HepG2 (cell line): ENCODE results near the gene MGLL. TPM values are rescaled to one million over a fixed set of nuclear protein-coding genes. Genes with fewer than 3 reads are reported as not detected.

ENCODE experiments used
- ATAC-seq: fragments of 200-7000 bp; cut with Tn5 transposase; 3 replicates; pipeline ENCODE4 v1.9.1; 2020; ENCODE audit warnings: mild to moderate bottlenecking, moderate library complexity
- BruUV-seq: library from RNA; stranded (reverse); fragments of 400-500 nt; replicated peaks from 2 replicates; lab custom pipeline; 2021; lab: Mats Ljungman, UMichigan
- CTCF ChIA-PET: fragments of 300-600 bp; formaldehyde crosslinking; extraction: SDS; loops from one replicate; lab custom pipeline; 2021; ENCODE audit warnings: low total read pairs, inconsistent platforms, low intra/inter-chr PET ratio; lab: Yijun Ruan, JAX
- POLR2A ChIA-PET: fragments of 350-600 bp; sonication (Branson Sonifier 250); formaldehyde crosslinking; loops from one replicate; lab custom pipeline; 2020; ENCODE audit warnings: antibody characterized with exemption, inconsistent platforms; lab: Yijun Ruan, JAX
- DNase-seq: peaks from one replicate; pipeline ENCODE4 v3.0.0-alpha.2; 2015; ENCODE audit warnings: low spot score
- FAIRE-seq: peaks from 3 replicates; lab custom pipeline; 2011; peaks lifted over from hg19 to GRCh38; lab: Jason Lieb, UNC
- H2AFZ ChIP-seq: one replicate; pipeline ENCODE4 v1.6.1; 2011; ENCODE audit warnings: low read length, inconsistent platforms
- H3K27ac ChIP-seq: fragments of 300-600 bp; 3 replicates; pipeline ENCODE4 v1.8.0; 2011; ENCODE audit warnings: mixed run types, mild to moderate bottlenecking, mixed read lengths, low read length, inconsistent platforms; ENCODE audit not compliant: insufficient read depth; ENCODE audit errors: extremely low read length
- H3K27me3 ChIP-seq, 2 experiments: fragments of 200-600 bp in 1 of 2; 2 replicates in 1 of 2; 3 replicates in 1 of 2; pipeline versions ENCODE4 v1.6.0 to v1.8.0; 2011; ENCODE audit warnings: low read length in 2 of 2, mild to moderate bottlenecking in 2 of 2, moderate library complexity in 2 of 2, inconsistent platforms in 1 of 2; ENCODE audit not compliant: insufficient read depth in 2 of 2, control insufficient read depth in 1 of 2
- H3K36me3 ChIP-seq, 2 experiments: fragments of 200-600 bp in 1 of 2; replicated peaks in 1 of 2; 2 replicates in 1 of 2; 3 replicates in 1 of 2; pipeline versions ENCODE4 v1.5.1 to v1.8.0; 2011; ENCODE audit warnings: low read length in 2 of 2, inconsistent platforms in 1 of 2; ENCODE audit not compliant: insufficient read depth in 2 of 2, control insufficient read depth in 1 of 2
- H3K4me1 ChIP-seq: 2 replicates; pipeline ENCODE4 v1.5.1; 2012; ENCODE audit warnings: low read length, inconsistent platforms; ENCODE audit not compliant: insufficient read depth
- H3K4me2 ChIP-seq: 2 replicates; pipeline ENCODE4 v1.6.0; 2011; ENCODE audit warnings: low read depth, low read length, inconsistent platforms
- H3K4me3 ChIP-seq, 3 experiments: fragments of 200-600 bp in 1 of 3; sonication (generic), shearing (Covaris generic) in 1 of 3; replicated peaks in 1 of 3; 2 replicates each; pipeline ENCODE4 v1.5.1; 2011 to 2016; ENCODE audit warnings: low read length in 3 of 3, inconsistent platforms in 2 of 3, low read depth in 2 of 3, mild to moderate bottlenecking in 2 of 3, control low read depth in 1 of 3, mixed read lengths in 1 of 3; ENCODE audit not compliant: insufficient read depth in 1 of 3
- H3K79me2 ChIP-seq: one replicate; pipeline ENCODE4 v1.6.1; 2011; ENCODE audit warnings: low read length, inconsistent platforms; ENCODE audit not compliant: insufficient read depth
- H3K9ac ChIP-seq: 2 replicates; pipeline ENCODE4 v1.6.0; 2011; ENCODE audit warnings: mild to moderate bottlenecking, low read depth, low read length, inconsistent platforms; ENCODE audit not compliant: insufficient read depth
- H3K9me3 ChIP-seq: 2 replicates; pipeline ENCODE4 v1.5.1; 2012; ENCODE audit warnings: mild to moderate bottlenecking, low read length
- H4K20me1 ChIP-seq: 2 replicates; pipeline ENCODE4 v1.6.0; 2011; ENCODE audit warnings: inconsistent platforms, mild to moderate bottlenecking, low read length, moderate library complexity; ENCODE audit not compliant: insufficient read depth
- CBX2 ChIP-seq, 2 experiments: fragments of 200-600 bp in 1 of 2; sonication (generic); formaldehyde crosslinking in 1 of 2; IDR thresholded peaks; 2 replicates each; pipeline versions ENCODE4 v1.7.0 to v1.8.1; 2018 to 2022; ENCODE audit warnings: low read depth in 2 of 2, low read length in 1 of 2, mild to moderate bottlenecking in 1 of 2, missing genetic modification reagents in 1 of 2
- DNMT1 ChIP-seq: sonication (generic); formaldehyde crosslinking; IDR thresholded peaks from 2 replicates; pipeline ENCODE4 v1.5.1; 2020; ENCODE audit warnings: mild to moderate bottlenecking, missing genetic modification reagents
- HCFC1 ChIP-seq: fragments of 150-350 bp; IDR thresholded peaks from 2 replicates; pipeline ENCODE4 v1.6.1; 2014; ENCODE audit warnings: low read depth, low read length
- ISL2 ChIP-seq: sonication (generic); formaldehyde crosslinking; IDR thresholded peaks from 2 replicates; pipeline ENCODE4 v1.5.0; 2020; ENCODE audit warnings: missing genetic modification reagents
- MAFF ChIP-seq: IDR thresholded peaks from 2 replicates; pipeline ENCODE4 v1.6.1; 2011; ENCODE audit warnings: low read depth, low read length, improper control_type of control experiment
- MEIS1 ChIP-seq: sonication (generic); formaldehyde crosslinking; IDR thresholded peaks from 2 replicates; pipeline ENCODE4 v1.9.0; 2021; ENCODE audit warnings: mild to moderate bottlenecking, missing genetic modification reagents, moderate library complexity, borderline replicate concordance
- RBM39 ChIP-seq: fragments of 200-400 bp; formaldehyde crosslinking; IDR thresholded peaks from one replicate; pipeline ENCODE4 v1.6.1; 2018; ENCODE audit warnings: antibody characterized with exemption, mild to moderate bottlenecking, low read depth, low read length; ENCODE audit not compliant: poor library complexity, severe bottlenecking
- SALL2 ChIP-seq: sonication (generic); formaldehyde crosslinking; IDR thresholded peaks from 2 replicates; pipeline ENCODE4 v1.8.1; 2023; ENCODE audit warnings: mild to moderate bottlenecking, missing genetic modification reagents, inconsistent platforms
- SATB2 ChIP-seq: sonication (generic); formaldehyde crosslinking; IDR thresholded peaks from 2 replicates; pipeline ENCODE4 v1.5.0; 2020; ENCODE audit warnings: missing genetic modification reagents
- SP140L ChIP-seq: sonication (generic); formaldehyde crosslinking; IDR thresholded peaks from 2 replicates; pipeline ENCODE4 v1.4.0; 2020; ENCODE audit warnings: missing genetic modification reagents, borderline replicate concordance
- TGIF2 ChIP-seq: IDR thresholded peaks from 2 replicates; pipeline ENCODE4 v1.6.1; 2016; ENCODE audit warnings: control low read depth, missing compliant biosample characterization
- ZFP90 ChIP-seq: sonication (generic); formaldehyde crosslinking; IDR thresholded peaks from 2 replicates; pipeline ENCODE4 v1.8.0; 2022; ENCODE audit warnings: missing genetic modification reagents, mild to moderate bottlenecking, inconsistent platforms, borderline replicate concordance
- ZNF138 ChIP-seq: sonication (generic); formaldehyde crosslinking; IDR thresholded peaks from 2 replicates; pipeline ENCODE4 v1.5.0; 2020; ENCODE audit warnings: mild to moderate bottlenecking, low read depth, missing genetic modification reagents
- ZNF317 ChIP-seq: sonication (generic); formaldehyde crosslinking; IDR thresholded peaks from 2 replicates; pipeline ENCODE4 v1.5.0; 2020; ENCODE audit warnings: mild to moderate bottlenecking, missing genetic modification reagents
- ZNF44 ChIP-seq: sonication (generic); formaldehyde crosslinking; IDR thresholded peaks from 2 replicates; pipeline ENCODE4 v1.5.1; 2020; ENCODE audit warnings: mild to moderate bottlenecking, missing genetic modification reagents
- ZNF577 ChIP-seq: sonication (generic); formaldehyde crosslinking; IDR thresholded peaks from 2 replicates; pipeline ENCODE4 v1.4.0; 2020; ENCODE audit warnings: mild to moderate bottlenecking, low read depth, missing genetic modification reagents, borderline replicate concordance
- ZNF619 ChIP-seq: sonication (generic); formaldehyde crosslinking; IDR thresholded peaks from 2 replicates; pipeline ENCODE4 v1.4.0; 2020; ENCODE audit warnings: mild to moderate bottlenecking, missing genetic modification reagents
- ZNF670 ChIP-seq: sonication (generic); formaldehyde crosslinking; IDR thresholded peaks from 2 replicates; pipeline ENCODE4 v1.8.0; 2022; ENCODE audit warnings: mild to moderate bottlenecking, missing genetic modification reagents, borderline replicate concordance
- ZNF800 ChIP-seq: sonication (generic); formaldehyde crosslinking; IDR thresholded peaks from 2 replicates; pipeline ENCODE4 v1.4.0; 2020; ENCODE audit warnings: missing genetic modification reagents
- ZSCAN30 ChIP-seq: sonication (generic); formaldehyde crosslinking; IDR thresholded peaks from 2 replicates; pipeline ENCODE4 v1.5.0; 2020; ENCODE audit warnings: mild to moderate bottlenecking, missing genetic modification reagents
- WGBS: methylation state at CpG from one replicate; pipeline ENCODE4 v1.1.6; 2017; ENCODE audit warnings: low lambda C conversion rate; 5-methylcytosine and 5-hydroxymethylcytosine counted together
- in situ Hi-C: cut with HindIII; loops from 2 replicates; pipeline ENCODE4 v1.10.0; 2017; ENCODE audit warnings: low pct_unique_long_range_greater_than_20kb; ENCODE audit not compliant: extremely low pct_ligation_motif_present
- intact Hi-C: fragments of 100-400 bp; cut with micrococcal nuclease; formaldehyde crosslinking; loops from one replicate; pipeline ENCODE4 v1.10.0; 2022; ENCODE audit not compliant: unreplicated experiment
- polyA plus RNA-seq, 8 experiments: library from polyadenylated mRNA; depleted of rRNA in 3 of 8; stranded (reverse) in 7 of 8; unstranded in 1 of 8; fragments of >200 nt; fragmentation: Illumina TruSeq in 4 of 8; extraction: Trizol in 4 of 8; gene quantifications; 2 replicates each; pipeline versions ENCODE4 v1.2.1 to v1.2.3, GENCODE V29; 2011 to 2016; ENCODE audit warnings: low read depth in 4 of 8, missing spikeins in 1 of 8, mixed read lengths in 1 of 8; ENCODE audit not compliant: insufficient read depth in 1 of 8
- total RNA-seq, 5 experiments: library from RNA; depleted of rRNA; stranded (reverse); fragments of >200 nt; fragmentation: Illumina TruSeq; extraction: Trizol; gene quantifications; 2 replicates each; pipeline ENCODE4 v1.2.3, GENCODE V29; 2016; ENCODE audit warnings: low read depth in 1 of 5

Gene MGLL
- total and polyA plus RNA-seq, 2 of the 13 experiments (the other 11 are each of a cell fraction or from before 2014, with no cell fraction given), result not detected

- 52% methylated on average over 9 of the region's 12 CpGs for WGBS
- no peak overlapping the region for H2AFZ ChIP-seq
- no peak overlapping the region for H3K9ac ChIP-seq
- no TSS peak for BruUV-seq
- H4K20me1 ChIP-seq, result no peaks in the 10 kb centered on the region
- intact Hi-C loops, result no loop called here
- no peaks in the 10 kb centered on the region for H3K36me3 ChIP-seq
- H3K27ac ChIP-seq, result no peak overlapping the region
- POLR2A ChIA-PET, result no interaction called here
- no peak for DNase-seq
- no peak for TF ChIP-seq CBX2 (IDR thresholded peaks at IDR 0.05; ENCODE audit: low read depth, low read length)
- TF ChIP-seq CBX2 (CRISPR knock-in tag; IDR thresholded peaks at IDR 0.05; ENCODE audit: low read depth), result no peak
- no peak for TF ChIP-seq SALL2 (CRISPR knock-in tag)
- TF ChIP-seq ZNF577 (CRISPR knock-in tag), result no peak
- TF ChIP-seq ZNF670, result no peak
- no peak for TF ChIP-seq TGIF2
- no peak for TF ChIP-seq HCFC1
- no peak for TF ChIP-seq MEIS1
- TF ChIP-seq ZNF44 (CRISPR knock-in tag), result no peak
- TF ChIP-seq SATB2, result no peak
- TF ChIP-seq, all 625 proteins: peak for 0
- Histone ChIP-seq H3K4me3 (no peak overlapping the region), H3K27me3 (peaks cover 2 to 23% of the 10 kb centered on the region in 2 experiments; a peak in 4 of 5 replicates), H3K79me2 (no peaks in the 10 kb centered on the region), H3K4me1 (no peaks in the 10 kb centered on the region), H3K4me2 (no peak overlapping the region), H3K9me3 (no peaks in the 10 kb centered on the region)
- ATAC-seq, result no peak
- in situ Hi-C loops, result no loop called here
- CTCF ChIA-PET, result no interaction called here
- no peak for FAIRE-seq
Measured at GRCh38 chr3:127734181-127734720, 88.1 kb downstream of the MGLL start.

- no peak for ATAC-seq
- BruUV-seq, result no TSS peak
- TF ChIP-seq ZNF317 (no peak), ZSCAN30 (CRISPR knock-in tag) (no peak), DNMT1 (CRISPR knock-in tag) (no peak), ZNF619 (no peak), ZNF800 (CRISPR knock-in tag) (no peak), MAFF (no peak), ZFP90 (CRISPR knock-in tag) (no peak), ZNF138 (CRISPR knock-in tag) (no peak), RBM39 (no peak), ISL2 (CRISPR knock-in tag) (no peak), SP140L (no peak)
Measured at GRCh38 chr3:127733781-127734180, 88.5 kb downstream of the MGLL start.

More at GRCh38 chr3:127733781-127734180, 88.5 kb downstream of the MGLL start:
- intact Hi-C loops (no loop called here), in situ Hi-C loops (no loop called here)
- 49% methylated on average over 10 of the region's 10 CpGs for WGBS
- DNase-seq, result no peak
- no peak overlapping the region for H3K4me3 ChIP-seq
- H3K4me2 ChIP-seq, result no peak overlapping the region
- no peaks in the 10 kb centered on the region for H3K36me3 ChIP-seq
- no peak for FAIRE-seq
- no peaks in the 10 kb centered on the region for H3K79me2 ChIP-seq
- H2AFZ ChIP-seq, result no peak overlapping the region
- ChIA-PET POLR2A (no interaction called here), CTCF (no interaction called here)
- H4K20me1 ChIP-seq, result no peaks in the 10 kb centered on the region
- no peak overlapping the region for H3K9ac ChIP-seq
- peaks cover 2 to 21% of the 10 kb centered on the region in 2 experiments; a peak in 4 of 5 replicates for H3K27me3 ChIP-seq
- no peaks in the 10 kb centered on the region for H3K4me1 ChIP-seq
- no peaks in the 10 kb centered on the region for H3K9me3 ChIP-seq
- H3K27ac ChIP-seq, result no peak overlapping the region
